H1 (cell line): ENCODE data around the gene ARHGAP35. TPM values are rescaled to one million over a fixed set of nuclear protein-coding genes. Genes with fewer than 3 reads are reported as not detected.

Experiments
- CREB1 ChIP-seq: IDR thresholded peaks from 2 replicates; pipeline ENCODE4 v1.6.1; 2012; ENCODE audit warnings: inconsistent platforms
- EGR1 ChIP-seq: IDR thresholded peaks from 2 replicates; pipeline ENCODE4 v1.6.1; 2011; ENCODE audit warnings: low read depth, low read length, borderline replicate concordance
- EZH2 ChIP-seq: fragments of 200-600 bp; sonication (generic); IDR thresholded peaks from 2 replicates; pipeline ENCODE4 v1.7.1; 2012; ENCODE audit warnings: low read depth, mild to moderate bottlenecking, moderate library complexity, low read length, inconsistent platforms; ENCODE audit not compliant: severe bottlenecking
- NRF1 ChIP-seq: IDR thresholded peaks from 2 replicates; pipeline ENCODE4 v1.6.1; 2011; ENCODE audit warnings: mild to moderate bottlenecking, low read depth, low read length, improper control_type of control experiment
- RFX5 ChIP-seq: IDR thresholded peaks from 2 replicates; pipeline ENCODE4 v1.6.1; 2011; ENCODE audit warnings: low read depth, low read length, improper control_type of control experiment, borderline replicate concordance
- SP4 ChIP-seq: IDR thresholded peaks from 2 replicates; pipeline ENCODE4 v1.6.1; 2012; ENCODE audit warnings: low read length, inconsistent platforms
- SUZ12 ChIP-seq: fragments of 200-600 bp; sonication (generic); IDR thresholded peaks from 2 replicates; pipeline ENCODE4 v1.6.1; 2012; ENCODE audit warnings: mild to moderate bottlenecking, inconsistent platforms, low read length, moderate library complexity, mixed read lengths
- TCF12 ChIP-seq: IDR thresholded peaks from 2 replicates; pipeline ENCODE4 v1.6.1; 2011; ENCODE audit warnings: low read depth, mild to moderate bottlenecking, low read length
- polyA plus RNA-seq, 7 experiments: library from polyadenylated mRNA; depleted of rRNA in 3 of 7; stranded (reverse) in 5 of 7; unstranded in 2 of 7; fragments of >200 nt in 5 of 7; fragments of 200-250 nt in 2 of 7; gene quantifications; 1 replicate in 5 of 7; 2 replicates in 1 of 7; 4 replicates in 1 of 7; pipeline versions ENCODE4 v1.2.1 to v1.2.3, GENCODE V29; 2011 to 2013; ENCODE audit warnings: missing spikeins in 2 of 7, mixed read lengths in 2 of 7
- total RNA-seq: library from RNA; stranded (reverse); fragmentation: NEBNext Ultra II Directional; extraction: Animal tissue kit (Norgen Biotek cat#: 25700); gene quantifications from 2 replicates; pipeline ENCODE4 v1.2.1, GENCODE V29; 2021
- TF ChIP-seq, protein P1 (sequence below), 3 experiments: IDR thresholded peaks; 1 replicate in 2 of 3; 2 replicates in 1 of 3; pipeline versions ENCODE4 v1.5.1 to v1.6.1; 2011; ENCODE audit warnings: low read length in 3 of 3, mild to moderate bottlenecking in 3 of 3, inconsistent platforms in 2 of 3, low read depth in 1 of 3, moderate library complexity in 1 of 3; ENCODE audit not compliant: insufficient read depth in 1 of 3; ENCODE audit errors: control extremely low read depth in 1 of 3

ARHGAP35 gene
- total and polyA plus RNA-seq, 2 of the 8 experiments (the other 6 are each of a cell fraction or from before 2014, with no cell fraction given) = 29.7 to 64.5 TPM

DNA sequence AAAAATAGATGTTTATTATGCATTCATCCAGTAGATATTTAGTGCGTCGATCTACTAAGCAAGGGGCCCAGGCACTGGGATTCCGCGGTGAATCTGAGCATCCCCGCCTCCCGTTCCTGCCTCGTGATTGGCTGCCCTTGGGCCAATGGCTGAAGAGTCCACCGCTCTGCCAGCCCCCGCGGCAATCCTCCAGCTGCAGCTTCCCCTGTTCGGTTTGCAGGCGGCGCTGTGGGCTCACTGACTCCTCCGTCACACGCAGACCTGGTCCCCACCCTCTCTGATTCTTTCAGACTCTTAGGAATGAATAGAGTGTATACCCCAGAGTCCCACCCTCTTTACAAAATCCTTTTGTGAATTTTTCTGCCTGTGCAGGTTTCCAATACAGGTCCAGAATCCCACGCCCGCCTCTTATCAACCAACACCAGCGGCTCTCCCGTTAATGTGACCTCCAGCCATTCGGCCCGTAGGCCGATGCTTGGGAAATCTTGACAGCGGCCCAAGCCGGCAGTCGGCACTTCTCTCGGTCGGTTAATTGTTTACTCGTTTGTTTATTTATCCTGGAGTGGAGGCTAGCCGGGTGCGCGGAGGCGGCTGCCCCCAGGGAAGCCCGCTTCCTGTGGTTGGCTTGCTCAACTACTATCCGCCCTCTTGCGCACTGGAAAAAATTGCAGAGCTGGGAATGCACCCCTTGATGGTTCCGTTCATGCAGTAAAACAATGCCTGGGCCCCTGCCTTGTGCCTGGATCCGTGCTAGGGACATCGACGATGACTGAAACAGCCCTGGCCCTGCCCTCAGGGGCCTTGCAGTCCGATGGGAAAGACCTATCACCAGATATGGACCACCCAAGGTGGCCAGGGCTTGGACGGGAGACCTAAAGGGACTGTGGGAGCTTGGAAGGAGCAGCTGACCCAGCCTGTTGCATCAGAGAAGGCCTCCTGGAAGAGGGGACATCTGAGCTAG, 4.5 kb upstream of the ARHGAP35 start (continued):
- TF ChIP-seq NRF1 (no peak), CREB1 (peak; percentile 64), SUZ12 (no peak), SP4 (no peak), EGR1 (no peak), RFX5 (no peak), EZH2 (no peak), TCF12 (no peak)
- TF ChIP-seq, protein P1, sequence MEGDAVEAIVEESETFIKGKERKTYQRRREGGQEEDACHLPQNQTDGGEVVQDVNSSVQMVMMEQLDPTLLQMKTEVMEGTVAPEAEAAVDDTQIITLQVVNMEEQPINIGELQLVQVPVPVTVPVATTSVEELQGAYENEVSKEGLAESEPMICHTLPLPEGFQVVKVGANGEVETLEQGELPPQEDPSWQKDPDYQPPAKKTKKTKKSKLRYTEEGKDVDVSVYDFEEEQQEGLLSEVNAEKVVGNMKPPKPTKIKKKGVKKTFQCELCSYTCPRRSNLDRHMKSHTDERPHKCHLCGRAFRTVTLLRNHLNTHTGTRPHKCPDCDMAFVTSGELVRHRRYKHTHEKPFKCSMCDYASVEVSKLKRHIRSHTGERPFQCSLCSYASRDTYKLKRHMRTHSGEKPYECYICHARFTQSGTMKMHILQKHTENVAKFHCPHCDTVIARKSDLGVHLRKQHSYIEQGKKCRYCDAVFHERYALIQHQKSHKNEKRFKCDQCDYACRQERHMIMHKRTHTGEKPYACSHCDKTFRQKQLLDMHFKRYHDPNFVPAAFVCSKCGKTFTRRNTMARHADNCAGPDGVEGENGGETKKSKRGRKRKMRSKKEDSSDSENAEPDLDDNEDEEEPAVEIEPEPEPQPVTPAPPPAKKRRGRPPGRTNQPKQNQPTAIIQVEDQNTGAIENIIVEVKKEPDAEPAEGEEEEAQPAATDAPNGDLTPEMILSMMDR (IDR thresholded peaks at IDR 0.05; ENCODE audit: control extremely low read depth in 1 of 3, insufficient read depth in 1 of 3, low read depth in 1 of 3, low read length in 3 of 3) = peak; percentile 70 to 90 (median 87)
